ENCODE results near the gene MRPS18A. TPM values are rescaled to one million over a fixed set of nuclear protein-coding genes. Genes with fewer than 3 reads are reported as not detected.

The MRPS18A gene
- total and polyA plus RNA-seq, 2 of the 13 experiments (the other 11 are each of a cell fraction or from before 2014, with no cell fraction given) = 87.8 to 89.1 TPM

- TF ChIP-seq ZNF362 (CRISPR knock-in tag; IDR thresholded peaks at IDR 0.05; ENCODE audit: borderline replicate concordance) (peak; percentile 84), ZNF747 (CRISPR knock-in tag; IDR thresholded peaks at IDR 0.05; ENCODE audit: borderline replicate concordance) (0 out of 2 replicates have a peak, but pooled peaks have one; percentile 33), ZFP41 (CRISPR knock-in tag; IDR thresholded peaks at IDR 0.05; ENCODE audit: borderline replicate concordance) (no peak), ADNP (CRISPR knock-in tag; IDR thresholded peaks at IDR 0.05) (no peak), ZNF691 (CRISPR knock-in tag; IDR thresholded peaks at IDR 0.05; ENCODE audit: borderline replicate concordance, low read depth) (peak; percentile 40; the same call in 1 of the 2 replicates)
Observed at GRCh38 chr6:43698584-43699349, 11.2 kb upstream of the MRPS18A start (continued).

- H3K36me3 ChIP-seq (replicated peaks in 1 of 2; ENCODE audit: control insufficient read depth in 1 of 2, insufficient read depth in 2 of 2, low read length in 2 of 2) = no peaks in the 10 kb centered on the region
- intact Hi-C loops (cut with micrococcal nuclease; ENCODE audit: unreplicated experiment) = no loop called here
- 82% methylated on average over 3 of the region's 3 CpGs for WGBS (ENCODE audit: low lambda C conversion rate)
- ATAC-seq = no peak
- ChIA-PET CTCF (ENCODE audit: low intra/inter-chr PET ratio, low total read pairs) (no interaction called here), POLR2A (no interaction called here)
- H3K4me3 ChIP-seq (replicated peaks in 1 of 3; ENCODE audit: insufficient read depth in 1 of 3, low read depth in 2 of 3, low read length in 3 of 3) = no peak overlapping the region
- H4K20me1 ChIP-seq (ENCODE audit: insufficient read depth, low read length) = no peaks in the 10 kb centered on the region
- TF ChIP-seq GLMP (CRISPR knock-in tag; IDR thresholded peaks at IDR 0.05; ENCODE audit: borderline replicate concordance) = no peak
- TF ChIP-seq SUZ12 (IDR thresholded peaks at IDR 0.05; ENCODE audit: low read depth, low read length) = no peak
- TF ChIP-seq EZH2 (conservative IDR thresholded peaks at IDR 0.05; ENCODE audit: low read depth, low read length) = no peak
- TF ChIP-seq ZKSCAN5 (CRISPR knock-in tag; IDR thresholded peaks at IDR 0.05) = no peak
- TF ChIP-seq ZFP1 (CRISPR knock-in tag; IDR thresholded peaks at IDR 0.05) = no peak
- H3K9me3 ChIP-seq (ENCODE audit: low read length) = no peaks in the 10 kb centered on the region
- no peak for FAIRE-seq
- no peak overlapping the region for H3K4me2 ChIP-seq (ENCODE audit: low read depth, low read length)
- H3K27me3 ChIP-seq (ENCODE audit: control insufficient read depth in 1 of 2, insufficient read depth in 2 of 2, low read length in 2 of 2) = peaks cover 3 to 20% of the 10 kb centered on the region in 2 experiments; a peak in 2 of 5 replicates
- H2AFZ ChIP-seq (ENCODE audit: low read length) = no peak overlapping the region
- BruUV-seq (replicated peaks) = no TSS peak
- DNase-seq (ENCODE audit: low spot score) = no peak
- H3K9ac ChIP-seq (ENCODE audit: insufficient read depth, low read depth, low read length) = no peak overlapping the region
- no peaks in the 10 kb centered on the region for H3K79me2 ChIP-seq (ENCODE audit: insufficient read depth, low read length)
- in situ Hi-C loops (cut with HindIII; ENCODE audit: extremely low pct_ligation_motif_present, low pct_unique_long_range_greater_than_20kb) = no loop called here
- no peak overlapping the region for H3K27ac ChIP-seq (ENCODE audit: extremely low read length, insufficient read depth, low read length)
- peaks cover 61% of the 10 kb centered on the region for H3K4me1 ChIP-seq (ENCODE audit: insufficient read depth, low read length)
Observed at GRCh38 chr6:43697421-43697820, 9.8 kb upstream of the MRPS18A start.

Data from HepG2 (cell line).